ENCODE data around the gene BAAT.
A peak's percentile ranks its signal among the peaks of the same experiment; 100 is the strongest.
"Not testable (repeated sequence)": the region's sequence is repeated elsewhere in the genome, so short reads cannot be mapped to it uniquely, and the experiment has no call there.

BAAT gene

GRCh38 chr9:101384873-101385536 is at the start of gene BAAT:
BAAT (minus strand) TSS chr9:101385006; CDS start chr9:101371404, 13,602 bp downstream.
- not testable (repeated sequence) for H3K4me3 Mint-ChIP-seq; H3K27ac Mint-ChIP-seq; H3K27me3 Mint-ChIP-seq (ENCODE audit: low read depth); H3K4me1 Mint-ChIP-seq
- H3K9me3 Mint-ChIP-seq: peaks cover 17% of the 10 kb centered on the region
- peaks cover 50% of the 10 kb centered on the region for H3K36me3 Mint-ChIP-seq (ENCODE audit: low read depth)

- H3K9me3 Mint-ChIP-seq: no peaks in the 10 kb centered on the region
- H3K36me3 Mint-ChIP-seq (ENCODE audit: low read depth): no peaks in the 10 kb centered on the region
- H3K4me3 Mint-ChIP-seq: no peak overlapping the region
- peaks cover 3% of the 10 kb centered on the region for H3K27me3 Mint-ChIP-seq (ENCODE audit: low read depth)
- peak overlapping the region in 1 of 3 experiments; percentile 64 for H3K27ac Mint-ChIP-seq
- no peak for TF ChIP-seq CTCF (IDR thresholded peaks at IDR 0.05; ENCODE audit: unreplicated experiment in 3 of 3)
- no peaks in the 10 kb centered on the region for H3K4me1 Mint-ChIP-seq
Observed at GRCh38 chr9:101433229-101433628, 48.4 kb upstream of the BAAT start.

- Mint-ChIP-seq H3K27me3 (ENCODE audit: low read depth) (peaks cover 3% of the 10 kb centered on the region), H3K36me3 (ENCODE audit: low read depth) (no peaks in the 10 kb centered on the region), H3K4me3 (no peak overlapping the region), H3K4me1 (no peaks in the 10 kb centered on the region), H3K27ac (peak overlapping the region in 1 of 3 experiments; percentile 64), H3K9me3 (no peaks in the 10 kb centered on the region)
- no peak for TF ChIP-seq CTCF (IDR thresholded peaks at IDR 0.05; ENCODE audit: unreplicated experiment in 3 of 3)
Observed at GRCh38 chr9:101432740-101433139, 47.9 kb upstream of the BAAT start.

- no peak for TF ChIP-seq CTCF (IDR thresholded peaks at IDR 0.05; ENCODE audit: unreplicated experiment in 3 of 3)
- peaks cover 3% of the 10 kb centered on the region for H3K27me3 Mint-ChIP-seq (ENCODE audit: low read depth)
- H3K9me3 Mint-ChIP-seq: no peaks in the 10 kb centered on the region
- no peak overlapping the region for H3K27ac Mint-ChIP-seq
- H3K4me3 Mint-ChIP-seq: no peak overlapping the region
- H3K36me3 Mint-ChIP-seq (ENCODE audit: low read depth): no peaks in the 10 kb centered on the region
- H3K4me1 Mint-ChIP-seq: no peaks in the 10 kb centered on the region
Observed at GRCh38 chr9:101432171-101432570, 47.4 kb upstream of the BAAT start.

- no peak for TF ChIP-seq CTCF (IDR thresholded peaks at IDR 0.05; ENCODE audit: unreplicated experiment in 3 of 3)
Observed at GRCh38 chr9:101429736-101430135, 44.9 kb upstream of the BAAT start.

GRCh38 chr9:101428909-101429308 is 44.1 kb upstream of the BAAT start:
- no peak overlapping the region for H3K27ac Mint-ChIP-seq
- no peaks in the 10 kb centered on the region for H3K36me3 Mint-ChIP-seq (ENCODE audit: low read depth)
- H3K9me3 Mint-ChIP-seq: no peaks in the 10 kb centered on the region
- no peak for TF ChIP-seq CTCF (IDR thresholded peaks at IDR 0.05; ENCODE audit: unreplicated experiment in 3 of 3)
- H3K4me3 Mint-ChIP-seq: no peak overlapping the region
- H3K4me1 Mint-ChIP-seq: no peaks in the 10 kb centered on the region
- H3K27me3 Mint-ChIP-seq (ENCODE audit: low read depth): peaks cover 3% of the 10 kb centered on the region

More at GRCh38 chr9:101429736-101430135, 44.9 kb upstream of the BAAT start:
- Mint-ChIP-seq H3K4me3 (no peak overlapping the region), H3K27me3 (ENCODE audit: low read depth) (peaks cover 3% of the 10 kb centered on the region), H3K36me3 (ENCODE audit: low read depth) (no peaks in the 10 kb centered on the region), H3K4me1 (no peaks in the 10 kb centered on the region), H3K27ac (no peak overlapping the region), H3K9me3 (no peaks in the 10 kb centered on the region)
